HG03039 (cell line): ENCODE measurements around the gene TIMM17A.
"Not testable (repeated sequence)": the region's sequence is repeated elsewhere in the genome, so short reads cannot be mapped to it uniquely, and the experiment has no call there.

Experiments used
- ATAC-seq: cut with Tn5 transposase; IDR thresholded peaks from one replicate; pipeline ENCODE4 v1.9.1; 2021; ENCODE audit warnings: mild to moderate bottlenecking, moderate library complexity; ENCODE audit not compliant: unreplicated experiment

The TIMM17A gene

DNA sequence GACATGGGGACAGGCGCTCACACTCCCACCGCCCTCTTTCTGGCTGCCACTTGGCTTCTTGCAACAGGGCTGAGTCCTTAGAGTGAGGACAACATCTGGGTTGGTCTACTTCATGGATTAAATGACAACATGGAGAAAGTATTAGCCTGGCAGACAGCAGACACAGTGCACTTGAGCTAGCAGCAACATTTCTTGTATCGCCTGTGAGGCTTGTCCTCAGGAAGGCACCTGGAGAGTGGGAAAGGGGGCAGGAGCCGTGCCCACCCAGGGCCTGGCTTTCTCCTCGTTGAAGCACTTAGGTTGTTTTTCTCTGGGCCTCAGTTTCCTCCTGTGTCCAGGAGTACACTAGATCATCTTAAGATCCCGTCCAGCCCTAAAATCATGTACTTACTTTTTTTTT, 58.8 kb downstream of the TIMM17A start:
- ATAC-seq = no peak

DNA sequence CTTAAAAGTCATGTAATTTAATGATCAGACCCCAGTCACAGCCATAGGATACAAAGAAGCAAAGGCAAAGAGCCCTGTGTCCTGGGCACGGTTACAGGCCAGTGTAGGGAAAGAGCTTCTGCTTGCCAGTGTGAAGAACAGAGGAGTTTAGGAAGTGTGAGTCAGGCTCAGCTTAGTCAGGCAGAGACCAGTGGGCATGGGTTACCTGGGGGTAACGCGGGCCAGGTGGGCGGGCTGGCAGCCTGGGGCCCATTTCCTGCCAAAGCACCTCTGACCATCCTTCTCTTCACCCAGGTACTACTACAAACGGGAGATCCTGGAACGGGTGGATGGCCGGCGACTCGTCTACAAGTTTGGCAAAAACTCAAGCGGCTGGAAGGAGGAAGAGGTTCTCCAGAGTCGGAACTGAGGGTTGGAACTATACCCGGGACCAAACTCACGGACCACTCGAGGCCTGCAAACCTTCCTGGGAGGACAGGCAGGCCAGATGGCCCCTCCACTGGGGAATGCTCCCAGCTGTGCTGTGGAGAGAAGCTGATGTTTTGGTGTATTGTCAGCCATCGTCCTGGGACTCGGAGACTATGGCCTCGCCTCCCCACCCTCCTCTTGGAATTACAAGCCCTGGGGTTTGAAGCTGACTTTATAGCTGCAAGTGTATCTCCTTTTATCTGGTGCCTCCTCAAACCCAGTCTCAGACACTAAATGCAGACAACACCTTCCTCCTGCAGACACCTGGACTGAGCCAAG, 59.8 kb downstream of the TIMM17A start:
- ATAC-seq = no peak

DNA sequence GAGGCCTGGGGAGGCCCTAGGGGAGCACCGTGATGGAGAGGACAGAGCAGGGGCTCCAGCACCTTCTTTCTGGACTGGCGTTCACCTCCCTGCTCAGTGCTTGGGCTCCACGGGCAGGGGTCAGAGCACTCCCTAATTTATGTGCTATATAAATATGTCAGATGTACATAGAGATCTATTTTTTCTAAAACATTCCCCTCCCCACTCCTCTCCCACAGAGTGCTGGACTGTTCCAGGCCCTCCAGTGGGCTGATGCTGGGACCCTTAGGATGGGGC, 60.3 kb downstream of the TIMM17A start:
- no peak for ATAC-seq

DNA sequence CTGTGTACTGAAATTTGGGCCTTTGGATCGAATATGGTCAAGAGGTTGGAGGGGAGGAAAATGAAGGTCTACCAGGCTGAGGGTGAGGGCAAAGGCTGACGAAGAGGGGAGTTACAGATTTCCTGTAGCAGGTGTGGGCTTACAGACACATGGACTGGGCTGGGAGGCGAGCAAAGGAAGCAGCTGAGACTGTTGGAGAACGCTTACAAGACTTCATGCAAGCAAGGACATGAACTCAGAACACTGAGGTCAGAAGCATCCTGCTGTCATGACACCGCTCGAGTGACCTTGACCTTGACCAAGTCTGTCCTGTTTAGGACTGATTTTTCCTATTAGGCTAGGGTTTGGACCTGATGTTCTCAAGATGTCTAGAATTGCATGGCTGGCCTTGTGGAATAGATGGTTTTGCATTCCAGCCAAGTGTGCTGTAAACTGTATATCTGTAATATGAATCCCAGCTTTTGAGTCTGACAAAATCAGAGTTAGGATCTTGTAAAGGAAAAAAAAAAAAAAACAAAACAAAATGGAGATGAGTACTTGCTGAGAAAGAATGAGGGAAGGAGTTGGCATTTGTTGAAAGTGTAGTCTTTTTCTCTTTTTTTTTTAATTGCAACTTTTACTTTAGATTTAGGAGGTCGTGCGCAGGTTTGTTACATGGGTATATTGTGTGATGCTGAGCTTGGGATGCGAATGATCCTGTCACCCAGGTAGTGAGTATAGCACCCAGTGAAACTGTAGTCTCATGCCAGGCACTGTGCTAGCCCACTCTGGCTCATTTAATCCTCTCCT, 60.9 kb downstream of the TIMM17A start:
- no peak for ATAC-seq

DNA sequence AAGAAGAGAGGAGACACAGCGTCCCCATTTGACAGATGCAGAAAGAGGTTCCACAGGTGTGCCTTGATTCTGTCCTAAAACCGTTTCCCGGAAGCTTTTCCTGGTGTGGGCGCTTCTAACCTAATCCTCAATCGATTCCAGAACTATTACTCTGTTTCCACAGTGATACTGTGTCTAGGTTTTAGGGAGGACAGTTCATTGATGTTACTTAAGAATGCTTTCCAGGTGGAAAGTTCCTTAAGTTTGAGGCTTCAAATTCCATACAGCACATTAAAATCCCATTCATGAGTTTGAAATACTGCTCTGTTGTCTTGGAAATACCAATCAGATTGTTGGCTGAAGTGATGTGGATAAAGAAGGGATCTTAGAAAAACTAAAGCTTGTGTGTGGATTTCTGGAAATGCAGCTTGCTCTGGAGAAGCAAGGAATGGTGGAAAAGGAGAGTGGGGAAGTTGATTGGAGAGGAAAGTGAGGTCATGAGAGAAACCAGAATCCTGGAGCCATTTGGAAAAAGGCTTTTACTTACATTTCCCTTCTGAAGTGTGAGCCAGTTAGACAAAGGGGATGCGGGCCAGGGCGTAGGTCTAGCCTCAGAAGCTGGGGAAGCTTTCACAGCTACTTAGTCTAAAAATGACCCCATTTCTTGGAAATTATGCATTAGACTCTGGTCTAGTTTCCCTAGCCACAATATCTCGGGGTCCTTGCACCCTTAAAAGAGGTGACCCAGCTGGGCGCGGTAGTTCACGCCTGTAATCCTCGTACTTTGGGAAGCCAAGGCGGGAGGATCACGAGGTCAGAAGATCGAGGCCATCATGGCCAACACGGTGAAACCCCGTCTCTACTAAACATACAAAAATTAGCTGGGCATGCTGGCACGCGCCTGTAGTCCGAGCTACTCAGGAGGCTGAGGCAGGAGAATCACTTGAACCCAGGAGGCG, 61.8 kb downstream of the TIMM17A start:
- ATAC-seq = no peak

DNA sequence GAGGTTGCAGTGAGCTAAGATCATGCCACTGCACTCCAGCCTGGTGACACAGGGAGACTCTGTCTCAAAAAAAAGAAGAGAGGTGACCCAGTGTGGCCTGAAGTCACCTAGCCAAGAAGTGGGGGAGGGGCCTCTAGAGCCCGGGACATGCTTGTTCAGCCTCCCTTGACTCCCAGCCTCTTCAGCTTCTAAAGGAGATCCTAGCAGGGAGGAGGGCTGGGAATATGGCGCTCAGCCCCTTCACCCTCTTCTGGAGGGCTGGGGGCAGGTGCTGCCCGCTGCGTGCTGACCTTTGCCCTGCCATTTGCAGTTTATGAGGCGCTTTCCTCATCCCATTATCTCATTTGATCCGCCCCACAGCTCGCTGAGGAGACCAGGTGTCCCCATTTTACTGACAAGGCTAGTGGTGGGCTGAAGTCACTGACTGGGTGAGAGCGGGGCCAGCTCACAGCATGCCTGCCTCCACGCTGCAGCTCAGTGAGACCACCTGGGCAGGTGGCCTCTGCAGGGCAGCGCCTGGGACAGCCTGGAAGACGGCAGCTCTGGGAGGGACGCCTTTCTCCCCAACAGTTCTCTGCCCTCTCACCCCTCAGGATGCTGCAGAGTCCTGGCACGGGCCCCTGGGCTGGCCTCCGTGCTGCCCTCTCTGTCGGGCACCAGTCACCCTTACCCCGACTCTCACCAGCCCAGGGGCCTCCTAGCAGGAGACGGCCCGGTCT, 62.6 kb downstream of the TIMM17A start:
- no peak for ATAC-seq

DNA sequence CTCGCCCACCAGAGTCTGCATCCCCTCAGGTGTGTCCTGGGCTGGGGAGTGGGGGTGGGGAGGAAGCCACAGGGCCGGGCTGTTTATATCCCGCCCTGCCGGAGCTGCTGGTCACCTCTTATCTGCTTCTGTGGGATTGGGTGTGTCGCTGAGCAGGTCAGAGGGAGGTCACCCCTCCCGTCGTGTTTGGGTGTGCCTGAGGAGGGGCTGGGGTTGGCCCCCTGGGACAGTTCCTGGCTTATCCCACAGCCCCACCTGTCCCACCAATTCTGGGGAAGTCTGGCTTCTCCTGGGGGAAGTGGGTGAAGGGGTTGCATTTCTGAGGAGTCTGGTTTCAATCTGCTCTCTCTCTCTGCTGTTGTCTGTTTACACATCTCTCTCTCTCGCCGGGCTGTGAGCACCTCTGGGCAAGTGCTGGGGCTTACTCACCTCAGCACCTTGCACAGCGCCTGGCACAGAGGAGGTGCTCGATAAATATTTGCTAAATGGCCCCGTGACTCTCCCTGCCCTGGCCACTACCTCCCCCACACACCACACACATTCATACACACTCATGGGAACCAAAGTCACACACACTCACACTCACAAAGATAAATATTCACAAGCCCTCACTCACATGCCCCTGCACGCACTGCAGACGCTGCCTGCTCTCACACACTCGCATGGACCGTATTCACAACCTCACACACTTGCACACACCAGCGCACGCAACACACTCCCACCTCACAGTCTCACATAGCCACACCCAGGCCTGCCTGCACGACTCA, 63.3 kb downstream of the TIMM17A start:
- ATAC-seq = no peak

DNA sequence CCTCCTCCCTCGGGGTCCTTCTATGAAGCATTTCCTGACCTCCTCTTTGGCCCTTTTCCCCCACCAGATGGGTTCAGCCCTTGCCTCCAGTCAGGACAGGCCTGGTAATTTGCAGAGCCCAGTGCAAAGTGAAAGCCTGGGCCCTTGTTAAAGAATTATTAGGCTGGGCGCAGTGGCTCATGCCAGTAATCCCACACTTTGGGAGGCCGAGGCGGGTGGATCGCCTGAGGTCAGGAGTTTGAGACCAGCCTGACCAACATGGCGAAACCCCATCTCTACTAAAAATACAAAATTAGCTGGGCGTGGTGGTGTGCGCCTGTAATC, 63.9 kb downstream of the TIMM17A start:
- ATAC-seq = not testable (repeated sequence)
